ENCODE data around the gene XKR7.

XKR7 gene

DNA sequence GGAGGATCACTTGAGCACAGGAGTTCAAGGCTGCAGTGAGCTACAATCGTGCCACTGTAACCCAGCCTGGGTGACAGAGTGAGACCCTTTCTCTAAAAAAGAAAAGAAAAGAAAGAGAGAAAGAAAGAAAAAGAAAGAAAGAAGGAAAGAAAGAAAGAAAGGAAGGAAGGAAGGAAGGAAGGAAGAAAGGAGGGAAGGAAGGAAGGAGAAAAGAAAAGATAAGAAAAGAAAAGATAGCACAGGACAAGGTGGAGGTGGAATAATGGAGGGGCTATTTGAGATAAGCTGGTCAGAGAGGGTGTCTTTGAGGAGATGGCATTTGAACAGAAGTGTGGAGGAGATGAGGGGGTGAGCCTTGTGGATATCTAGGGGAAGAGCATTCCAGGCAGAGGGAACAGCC lies 13.5 kb upstream of the XKR7 start:
- H3K27ac ChIP-seq (ENCODE audit: insufficient read depth, low read length, poor library complexity, severe bottlenecking) = no peak overlapping the region
- DNase-seq = no peak
- H3K27me3 ChIP-seq (replicated peaks; ENCODE audit: control insufficient read depth, insufficient read depth, low read length, poor library complexity, severe bottlenecking) = no peaks in the 10 kb centered on the region
- no peaks in the 10 kb centered on the region for H3K36me3 ChIP-seq (ENCODE audit: control insufficient read depth, insufficient read depth, low read length)
- no peak overlapping the region for H3K4me3 ChIP-seq (ENCODE audit: insufficient read depth, low read depth, low read length, poor library complexity, severe bottlenecking)
- H3K4me1 ChIP-seq (ENCODE audit: control insufficient read depth, insufficient read depth, low read length, poor library complexity, severe bottlenecking) = peaks cover 12% of the 10 kb centered on the region
- no peaks in the 10 kb centered on the region for H3K9me3 ChIP-seq (ENCODE audit: control insufficient read depth, low read length)

DNA sequence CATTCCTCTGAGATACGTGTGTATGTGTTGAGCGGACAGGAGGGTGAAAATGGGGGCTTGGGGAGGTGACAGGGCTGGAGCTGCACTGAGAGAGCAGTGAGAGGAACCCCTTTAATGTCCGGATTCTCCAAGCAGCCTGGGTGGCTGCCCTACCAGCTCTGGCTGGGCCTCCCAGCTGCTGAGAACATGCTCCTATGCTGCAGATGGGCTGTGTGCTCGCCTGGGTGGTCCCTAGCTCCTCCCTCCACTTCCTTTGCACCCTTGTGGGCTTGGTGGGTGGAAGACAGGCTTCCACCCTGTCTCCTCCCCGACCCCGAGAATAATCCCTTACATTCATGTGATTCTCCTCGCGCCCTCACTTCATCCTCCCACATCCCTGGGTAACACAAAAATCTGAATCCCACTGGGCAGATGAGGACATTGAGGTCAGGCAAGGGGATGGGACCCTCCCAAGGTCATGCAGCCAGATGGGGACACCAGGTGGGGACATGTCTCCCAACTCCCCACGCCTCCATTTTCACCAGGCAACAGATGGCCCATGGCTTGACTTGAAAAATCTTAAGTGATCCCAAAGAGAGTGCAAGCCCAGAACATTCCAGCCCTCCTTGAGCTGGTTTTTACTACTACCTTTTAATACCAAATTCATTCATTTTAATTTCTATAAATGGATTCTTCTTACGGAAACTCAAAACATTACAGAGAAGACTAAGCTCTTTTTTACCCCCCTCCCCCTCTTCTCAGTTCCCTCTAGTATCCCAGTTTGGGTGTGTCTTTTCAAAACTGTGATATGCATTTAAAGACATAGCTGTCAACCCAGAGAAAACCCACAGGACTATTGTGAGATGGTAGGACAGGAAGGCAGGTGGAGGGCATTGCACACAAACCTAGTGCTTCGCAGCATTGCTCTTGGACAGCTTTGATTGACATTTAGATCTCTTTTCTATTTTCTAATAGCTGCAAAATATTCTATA lies 11.1 kb upstream of the XKR7 start:
- DNase-seq = no peak
- no peaks in the 10 kb centered on the region for H3K36me3 ChIP-seq (ENCODE audit: control insufficient read depth, insufficient read depth, low read length)
- H3K4me3 ChIP-seq (ENCODE audit: insufficient read depth, low read depth, low read length, poor library complexity, severe bottlenecking) = no peak overlapping the region
- no peaks in the 10 kb centered on the region for H3K4me1 ChIP-seq (ENCODE audit: control insufficient read depth, insufficient read depth, low read length, poor library complexity, severe bottlenecking)
- H3K27ac ChIP-seq (ENCODE audit: insufficient read depth, low read length, poor library complexity, severe bottlenecking) = no peak overlapping the region
- H3K27me3 ChIP-seq (replicated peaks; ENCODE audit: control insufficient read depth, insufficient read depth, low read length, poor library complexity, severe bottlenecking) = no peaks in the 10 kb centered on the region
- no peaks in the 10 kb centered on the region for H3K9me3 ChIP-seq (ENCODE audit: control insufficient read depth, low read length)

DNA sequence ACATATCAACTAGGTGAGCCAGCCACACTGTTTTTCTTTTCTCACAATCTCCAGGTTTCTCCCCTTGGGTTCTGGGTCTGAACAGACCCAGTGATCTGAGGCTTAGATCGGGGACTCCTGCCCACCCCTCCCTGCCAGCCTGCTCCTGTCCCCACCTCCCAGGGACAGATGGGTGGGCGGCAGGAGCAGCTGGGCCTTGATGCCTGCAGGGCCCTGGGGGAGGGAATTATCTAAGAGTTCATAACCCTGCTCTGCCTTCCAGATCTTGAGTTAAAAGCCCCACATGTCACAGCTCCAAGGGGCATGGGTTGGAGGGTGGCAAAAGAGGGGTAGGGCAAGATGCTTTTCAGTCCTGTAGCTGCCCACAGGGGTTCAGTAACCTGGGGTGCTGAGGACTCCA lies 5.2 kb upstream of the XKR7 start:
- H3K4me3 ChIP-seq (ENCODE audit: insufficient read depth, low read depth, low read length, poor library complexity, severe bottlenecking) = no peak overlapping the region
- H3K27ac ChIP-seq (ENCODE audit: insufficient read depth, low read length, poor library complexity, severe bottlenecking) = no peak overlapping the region
- H3K4me1 ChIP-seq (ENCODE audit: control insufficient read depth, insufficient read depth, low read length, poor library complexity, severe bottlenecking) = no peaks in the 10 kb centered on the region
- no peak for DNase-seq
- H3K36me3 ChIP-seq (ENCODE audit: control insufficient read depth, insufficient read depth, low read length) = no peaks in the 10 kb centered on the region
- no peaks in the 10 kb centered on the region for H3K9me3 ChIP-seq (ENCODE audit: control insufficient read depth, low read length)
- H3K27me3 ChIP-seq (replicated peaks; ENCODE audit: control insufficient read depth, insufficient read depth, low read length, poor library complexity, severe bottlenecking) = peaks cover 10% of the 10 kb centered on the region

GRCh38 chr20:31963889-31964288 lies 4.1 kb upstream of the XKR7 start:
- Histone ChIP-seq H3K27ac (ENCODE audit: insufficient read depth, low read length, poor library complexity, severe bottlenecking) (no peak overlapping the region), H3K4me3 (ENCODE audit: insufficient read depth, low read depth, low read length, poor library complexity, severe bottlenecking) (no peak overlapping the region), H3K36me3 (ENCODE audit: control insufficient read depth, insufficient read depth, low read length) (no peaks in the 10 kb centered on the region), H3K9me3 (ENCODE audit: control insufficient read depth, low read length) (no peaks in the 10 kb centered on the region), H3K4me1 (ENCODE audit: control insufficient read depth, insufficient read depth, low read length, poor library complexity, severe bottlenecking) (peaks cover 3% of the 10 kb centered on the region), H3K27me3 (replicated peaks; ENCODE audit: control insufficient read depth, insufficient read depth, low read length, poor library complexity, severe bottlenecking) (peaks cover 12% of the 10 kb centered on the region)
- no peak for DNase-seq

DNA sequence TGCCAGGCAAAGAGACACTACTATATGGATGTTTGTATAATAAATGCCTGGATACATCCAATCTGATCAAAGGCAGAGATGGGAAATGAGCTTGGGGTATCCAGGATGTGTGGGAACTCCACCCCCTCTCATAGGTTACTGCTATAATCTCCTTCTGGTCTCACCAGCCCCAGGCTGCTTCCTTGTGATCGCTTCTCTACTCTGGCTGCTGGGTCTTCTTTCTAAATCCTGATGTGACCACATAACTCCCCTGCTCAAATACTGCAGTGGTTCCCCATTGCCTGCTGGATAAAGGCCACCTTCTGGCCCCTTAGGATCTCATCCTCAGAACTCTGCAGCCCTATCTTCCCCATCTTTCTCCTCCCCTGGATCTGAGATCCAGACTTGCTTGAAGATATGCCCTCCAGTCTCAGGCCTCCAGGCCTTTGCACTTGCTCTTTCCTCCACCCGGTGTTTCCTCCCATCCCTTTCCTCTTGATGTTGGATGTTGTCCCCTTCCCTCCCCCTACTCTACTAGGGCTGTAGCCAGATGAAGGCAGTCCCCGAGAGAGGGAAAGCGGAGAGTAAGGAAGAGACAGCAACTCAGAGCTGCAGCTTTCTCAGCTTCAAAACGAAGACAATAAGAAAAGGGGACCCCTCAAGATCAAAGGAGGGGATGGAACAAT lies 828 bp upstream of the XKR7 start:
- DNase-seq = no peak
- peaks cover 12% of the 10 kb centered on the region for H3K27me3 ChIP-seq (replicated peaks; ENCODE audit: control insufficient read depth, insufficient read depth, low read length, poor library complexity, severe bottlenecking)
- H3K9me3 ChIP-seq (ENCODE audit: control insufficient read depth, low read length) = no peaks in the 10 kb centered on the region
- H3K4me1 ChIP-seq (ENCODE audit: control insufficient read depth, insufficient read depth, low read length, poor library complexity, severe bottlenecking) = peaks cover 3% of the 10 kb centered on the region
- no peak overlapping the region for H3K4me3 ChIP-seq (ENCODE audit: insufficient read depth, low read depth, low read length, poor library complexity, severe bottlenecking)
- no peaks in the 10 kb centered on the region for H3K36me3 ChIP-seq (ENCODE audit: control insufficient read depth, insufficient read depth, low read length)
- H3K27ac ChIP-seq (ENCODE audit: insufficient read depth, low read length, poor library complexity, severe bottlenecking) = no peak overlapping the region

DNA sequence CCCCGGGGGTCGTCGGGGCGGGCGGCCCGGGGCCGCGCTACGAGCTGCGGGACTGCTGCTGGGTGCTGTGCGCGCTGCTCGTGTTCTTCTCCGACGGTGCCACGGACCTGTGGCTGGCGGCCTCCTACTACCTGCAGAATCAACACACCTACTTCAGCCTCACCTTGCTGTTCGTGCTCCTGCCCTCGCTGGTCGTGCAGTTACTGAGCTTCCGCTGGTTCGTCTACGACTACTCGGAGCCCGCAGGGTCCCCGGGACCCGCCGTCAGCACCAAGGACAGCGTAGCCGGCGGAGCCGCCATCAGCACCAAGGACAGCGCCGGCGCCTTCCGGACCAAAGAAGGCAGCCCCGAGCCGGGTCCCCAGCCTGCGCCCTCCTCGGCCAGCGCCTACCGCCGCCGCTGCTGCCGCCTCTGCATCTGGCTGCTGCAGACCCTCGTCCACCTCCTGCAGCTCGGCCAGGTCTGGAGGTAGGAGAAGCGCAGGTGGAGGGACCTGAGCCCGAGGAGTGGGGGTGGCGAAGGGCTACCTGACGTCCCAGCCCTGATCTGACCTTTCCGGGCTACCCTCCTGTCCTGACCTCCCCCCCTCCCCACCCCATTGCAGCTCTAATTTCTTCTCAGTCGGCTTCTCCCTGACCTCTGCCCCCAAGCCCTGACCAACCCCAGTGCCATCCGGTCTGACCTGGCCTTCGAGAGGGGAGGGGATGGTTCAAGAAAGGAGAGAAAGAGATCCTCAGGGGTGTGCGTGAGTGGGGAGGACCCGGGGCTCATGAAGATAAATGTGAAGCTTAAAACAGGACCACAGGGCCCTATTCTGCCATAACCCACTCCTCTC lies 558 bp downstream of the XKR7 start:
- H3K4me1 ChIP-seq (ENCODE audit: control insufficient read depth, insufficient read depth, low read length, poor library complexity, severe bottlenecking) = peaks cover 3% of the 10 kb centered on the region
- H3K4me3 ChIP-seq (ENCODE audit: insufficient read depth, low read depth, low read length, poor library complexity, severe bottlenecking) = no peak overlapping the region
- peak; percentile 57 to 69 (median 63) for DNase-seq
- H3K27me3 ChIP-seq (replicated peaks; ENCODE audit: control insufficient read depth, insufficient read depth, low read length, poor library complexity, severe bottlenecking) = peaks cover 12% of the 10 kb centered on the region
- H3K27ac ChIP-seq (ENCODE audit: insufficient read depth, low read length, poor library complexity, severe bottlenecking) = no peak overlapping the region
- no peaks in the 10 kb centered on the region for H3K9me3 ChIP-seq (ENCODE audit: control insufficient read depth, low read length)
- no peaks in the 10 kb centered on the region for H3K36me3 ChIP-seq (ENCODE audit: control insufficient read depth, insufficient read depth, low read length)

DNA sequence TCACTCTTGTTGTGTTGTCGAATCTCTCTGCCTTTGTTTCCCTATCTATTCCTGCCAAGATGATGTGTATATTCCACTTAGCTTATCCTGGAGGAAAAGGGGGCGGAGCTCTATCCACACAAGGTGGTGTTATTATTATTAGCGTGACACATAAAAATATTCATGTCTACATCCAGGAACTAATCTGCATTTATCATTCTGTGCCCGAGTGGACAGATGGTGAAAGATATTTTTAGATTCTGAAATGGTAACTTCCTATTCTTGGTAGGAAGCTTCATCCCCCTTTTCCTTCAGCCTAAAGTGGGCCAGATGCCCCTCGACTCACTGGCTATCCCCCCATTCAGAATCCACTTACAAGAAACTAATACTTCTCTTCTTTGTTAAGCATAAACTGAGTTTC lies 2.0 kb downstream of the XKR7 start:
- Histone ChIP-seq H3K27ac (ENCODE audit: insufficient read depth, low read length, poor library complexity, severe bottlenecking) (no peak overlapping the region), H3K4me3 (ENCODE audit: insufficient read depth, low read depth, low read length, poor library complexity, severe bottlenecking) (no peak overlapping the region), H3K27me3 (replicated peaks; ENCODE audit: control insufficient read depth, insufficient read depth, low read length, poor library complexity, severe bottlenecking) (peaks cover 12% of the 10 kb centered on the region), H3K36me3 (ENCODE audit: control insufficient read depth, insufficient read depth, low read length) (no peaks in the 10 kb centered on the region), H3K4me1 (ENCODE audit: control insufficient read depth, insufficient read depth, low read length, poor library complexity, severe bottlenecking) (peaks cover 3% of the 10 kb centered on the region), H3K9me3 (ENCODE audit: control insufficient read depth, low read length) (no peaks in the 10 kb centered on the region)
- DNase-seq = no peak

DNA sequence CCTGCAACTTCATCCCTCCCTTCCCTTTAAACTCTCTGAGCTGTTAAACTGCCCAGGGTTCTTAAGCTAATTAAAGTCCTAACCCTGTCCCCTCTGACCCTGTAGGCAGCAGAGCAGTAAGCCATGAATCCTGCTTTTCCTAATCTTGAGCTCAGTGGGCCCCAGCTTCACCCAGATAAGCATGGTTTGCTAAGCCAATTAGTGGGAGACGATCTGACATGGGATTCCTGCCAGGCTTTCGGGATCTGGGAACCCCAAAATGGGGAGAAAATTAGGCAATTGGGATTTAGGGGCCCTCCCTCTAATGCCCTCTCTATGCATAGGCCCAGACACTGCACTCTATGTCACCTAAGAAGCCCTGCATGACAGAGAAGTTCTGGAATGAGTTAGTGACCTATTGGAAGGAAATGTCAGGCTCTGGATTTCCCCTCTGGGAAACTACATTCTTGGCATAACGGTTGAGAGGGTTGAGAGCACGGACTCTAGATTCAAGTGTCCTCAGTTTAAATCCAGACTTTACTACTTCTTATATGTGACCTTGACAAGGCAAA lies 4.6 kb downstream of the XKR7 start:
- peaks cover 3% of the 10 kb centered on the region for H3K27me3 ChIP-seq (replicated peaks; ENCODE audit: control insufficient read depth, insufficient read depth, low read length, poor library complexity, severe bottlenecking)
- H3K4me1 ChIP-seq (ENCODE audit: control insufficient read depth, insufficient read depth, low read length, poor library complexity, severe bottlenecking) = peaks cover 3% of the 10 kb centered on the region
- no peak for DNase-seq
- no peaks in the 10 kb centered on the region for H3K9me3 ChIP-seq (ENCODE audit: control insufficient read depth, low read length)
- no peaks in the 10 kb centered on the region for H3K36me3 ChIP-seq (ENCODE audit: control insufficient read depth, insufficient read depth, low read length)
- no peak overlapping the region for H3K27ac ChIP-seq (ENCODE audit: insufficient read depth, low read length, poor library complexity, severe bottlenecking)
- H3K4me3 ChIP-seq (ENCODE audit: insufficient read depth, low read depth, low read length, poor library complexity, severe bottlenecking) = no peak overlapping the region

DNA sequence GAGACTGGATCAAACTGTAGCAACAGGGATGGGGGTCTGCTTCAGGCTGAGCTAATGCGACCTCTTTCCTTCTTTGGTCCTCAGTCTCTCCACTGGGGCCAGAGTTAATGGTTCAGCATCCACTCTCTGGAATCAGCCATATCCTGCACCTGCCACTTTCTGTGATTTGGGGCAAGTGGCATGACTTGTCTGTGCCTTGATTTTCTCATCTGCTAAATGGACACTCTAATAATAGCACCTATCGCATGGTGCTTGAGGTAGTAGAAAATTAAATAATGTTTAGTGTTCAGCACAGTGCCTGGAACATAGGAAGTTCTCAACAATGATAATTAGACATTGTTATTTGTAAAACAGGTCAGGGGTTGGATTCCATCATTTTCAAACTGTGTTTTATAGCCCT lies 6.3 kb downstream of the XKR7 start:
- Histone ChIP-seq H3K27me3 (replicated peaks; ENCODE audit: control insufficient read depth, insufficient read depth, low read length, poor library complexity, severe bottlenecking) (no peaks in the 10 kb centered on the region), H3K36me3 (ENCODE audit: control insufficient read depth, insufficient read depth, low read length) (no peaks in the 10 kb centered on the region), H3K4me1 (ENCODE audit: control insufficient read depth, insufficient read depth, low read length, poor library complexity, severe bottlenecking) (no peaks in the 10 kb centered on the region), H3K9me3 (ENCODE audit: control insufficient read depth, low read length) (no peaks in the 10 kb centered on the region), H3K27ac (ENCODE audit: insufficient read depth, low read length, poor library complexity, severe bottlenecking) (no peak overlapping the region), H3K4me3 (ENCODE audit: insufficient read depth, low read depth, low read length, poor library complexity, severe bottlenecking) (no peak overlapping the region)
- DNase-seq = no peak
